GM12878 (cell line): Measurements from ENCODE around the gene PHKG2. TPM values are rescaled to one million over a fixed set of nuclear protein-coding genes. Genes with fewer than 3 reads are reported as not detected.

Experiments used
- ATAC-seq: fragments of 200-7000 bp; cut with Tn5 transposase; 3 replicates; pipeline ENCODE4 v1.9.1; 2020; ENCODE audit warnings: mild to moderate bottlenecking, moderate library complexity
- BruUV-seq: library from RNA; stranded (reverse); fragments of 400-500 nt; replicated peaks from 2 replicates; lab custom pipeline; 2021; lab: Mats Ljungman, UMichigan
- CTCF ChIA-PET: fragments of 300-600 bp; sonication (Branson Sonifier 250); formaldehyde crosslinking; extraction: SDS; loops from one replicate; lab custom pipeline; 2021; ENCODE audit warnings: inconsistent platforms; lab: Yijun Ruan, JAX
- POLR2A ChIA-PET: fragments of 350-600 bp; formaldehyde crosslinking; extraction: SDS; loops from one replicate; lab custom pipeline; 2021; ENCODE audit warnings: inconsistent platforms; lab: Charles Lee
- RAD21 ChIA-PET: fragments of 300-600 bp; sonication (Branson Sonifier 250); formaldehyde crosslinking; loops from one replicate; lab custom pipeline; 2023; ENCODE audit warnings: antibody characterized with exemption; ENCODE audit not compliant: unreplicated experiment; lab: Charles Lee
- SMC1A ChIA-PET: fragments of 300-600 bp; sonication (Branson Sonifier 250); formaldehyde crosslinking; loops from one replicate; lab custom pipeline; 2023; ENCODE audit not compliant: unreplicated experiment, uncharacterized antibody; lab: Charles Lee
- DNase-seq: peaks from one replicate; pipeline ENCODE4 v3.0.0-alpha.2; 2011; ENCODE audit warnings: low read depth, low spot score
- FAIRE-seq: peaks from 3 replicates; lab custom pipeline; 2011; peaks lifted over from hg19 to GRCh38; lab: Jason Lieb, UNC
- H2AFZ ChIP-seq: 2 replicates; pipeline ENCODE4 v1.6.0; 2011; ENCODE audit warnings: low read depth, low read length, control low read depth; ENCODE audit not compliant: control insufficient read depth
- H3K27ac ChIP-seq: 2 replicates; pipeline ENCODE4 v1.5.1; 2011; ENCODE audit warnings: control low read depth; ENCODE audit not compliant: control insufficient read depth, insufficient read depth
- H3K27me3 ChIP-seq, 2 experiments: replicated peaks in 1 of 2; 2 replicates each; pipeline versions ENCODE4 v1.6.0 to v1.6.1; 2011; ENCODE audit warnings: low read length in 1 of 2; ENCODE audit not compliant: control insufficient read depth in 2 of 2, insufficient read depth in 2 of 2
- H3K36me3 ChIP-seq, 2 experiments: 2 replicates each; pipeline ENCODE4 v1.5.1; 2011; ENCODE audit warnings: low read length in 1 of 2; ENCODE audit not compliant: control insufficient read depth in 2 of 2, insufficient read depth in 2 of 2
- H3K4me1 ChIP-seq: 2 replicates; pipeline ENCODE4 v1.6.1; 2011; ENCODE audit warnings: mild to moderate bottlenecking, low read length, moderate library complexity, mixed read lengths; ENCODE audit not compliant: control insufficient read depth, insufficient read depth
- H3K4me2 ChIP-seq: 2 replicates; pipeline ENCODE4 v1.6.0; 2011; ENCODE audit warnings: control low read depth; ENCODE audit not compliant: control insufficient read depth, insufficient read depth
- H3K4me3 ChIP-seq: fragments of 200-600 bp; sonication (generic); 2 replicates; pipeline ENCODE4 v1.5.1; 2016
- H3K79me2 ChIP-seq: 2 replicates; pipeline ENCODE4 v1.6.0; 2011; ENCODE audit warnings: low read length; ENCODE audit not compliant: control insufficient read depth, insufficient read depth
- H3K9ac ChIP-seq: 2 replicates; pipeline ENCODE4 v1.8.0; 2011; ENCODE audit warnings: low read length, control low read depth, mixed read lengths; ENCODE audit not compliant: control insufficient read depth, insufficient read depth
- H3K9me3 ChIP-seq: replicated peaks from 3 replicates; pipeline ENCODE4 v1.5.1; 2011; ENCODE audit warnings: mild to moderate bottlenecking, low read length; ENCODE audit not compliant: control insufficient read depth, insufficient read depth
- H4K20me1 ChIP-seq: 2 replicates; pipeline ENCODE4 v1.6.0; 2011; ENCODE audit not compliant: control insufficient read depth, insufficient read depth
- CTCF ChIP-seq, 3 experiments: IDR thresholded peaks in 2 of 3; conservative IDR thresholded peaks in 1 of 3; 2 replicates each; pipeline ENCODE4 v1.5.1; 2011; ENCODE audit warnings: low read depth in 3 of 3, low read length in 3 of 3, mild to moderate bottlenecking in 3 of 3, control low read depth in 2 of 3, moderate library complexity in 2 of 3, inconsistent platforms in 1 of 3, mixed read lengths in 1 of 3; ENCODE audit not compliant: control insufficient read depth in 2 of 3, insufficient read depth in 1 of 3; ENCODE audit errors: extremely low read depth in 1 of 3
- NR2C2 ChIP-seq: IDR thresholded peaks from 2 replicates; pipeline ENCODE4 v1.6.1; 2011; ENCODE audit warnings: borderline replicate concordance, low read depth; ENCODE audit not compliant: control insufficient read depth, insufficient read length
- WGBS: methylation state at CpG from one replicate; pipeline ENCODE4 v1.1.6; 2016; ENCODE audit warnings: low lambda C conversion rate; ENCODE audit not compliant: insufficient replicate concordance, insufficient coverage; ENCODE audit errors: missing lambda C conversion rate; 5-methylcytosine and 5-hydroxymethylcytosine counted together
- in situ Hi-C: fragments of 300-500 bp; cut with MboI; formaldehyde crosslinking; loops from 9 replicates; pipeline ENCODE4 v1.14.3; 2018; ENCODE audit warnings: mixed read lengths
- intact Hi-C: fragments of 100-400 bp; cut with micrococcal nuclease; formaldehyde crosslinking; loops from one replicate; pipeline ENCODE4 v1.14.2; 2022; ENCODE audit not compliant: unreplicated experiment
- polyA plus RNA-seq, 11 experiments: library from polyadenylated mRNA; depleted of rRNA in 4 of 11; unstranded in 6 of 11; stranded (reverse) in 5 of 11; fragments of >200 nt; fragmentation: Nextera tagmentation in 4 of 11; fragmentation: Illumina TruSeq in 1 of 11; extraction: Ambion mirVana in 4 of 11; extraction: Trizol in 1 of 11; gene quantifications; 1 replicate in 1 of 11; 2 replicates in 10 of 11; pipeline versions ENCODE4 v1.2.1 to v1.2.3, GENCODE V29; 2011 to 2016; ENCODE audit warnings: inconsistent platforms in 2 of 11, missing spikeins in 2 of 11, low read depth in 1 of 11
- total RNA-seq, 4 experiments: library from RNA; depleted of rRNA in 3 of 4; stranded (reverse); fragments of >200 nt in 3 of 4; fragmentation: Illumina TruSeq in 1 of 4; extraction: Trizol in 1 of 4; gene quantifications; 2 replicates each; pipeline versions ENCODE4 v1.2.1 to v1.2.3, GENCODE V29; 2013 to 2021

PHKG2 gene
- total and polyA plus RNA-seq, 10 of the 15 experiments (the other 5 are each of a cell fraction or from before 2014, with no cell fraction given), result 5.2 to 50.1 (median 37.2) TPM

DNA sequence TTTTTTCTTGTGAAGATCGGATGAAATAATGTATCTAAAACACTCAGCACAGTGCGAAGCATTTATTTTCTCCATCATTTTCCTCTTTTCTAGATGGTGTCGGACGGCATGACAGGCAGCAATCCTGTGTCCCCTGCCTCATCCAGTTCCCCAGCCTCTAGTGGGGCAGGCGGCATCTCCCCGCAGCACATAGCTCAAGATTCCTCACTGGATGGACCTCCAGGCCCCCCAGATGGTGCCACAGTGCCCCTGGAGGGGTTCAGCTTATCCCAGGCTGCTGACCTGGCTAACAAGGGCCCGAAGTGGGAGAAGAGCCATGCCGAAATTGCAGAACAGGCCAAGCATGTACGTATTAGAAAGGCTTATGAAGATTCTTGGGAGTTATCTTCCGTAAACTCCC lies 44.3 kb upstream of the PHKG2 start:
- H3K79me2 ChIP-seq, result peaks cover 29% of the 10 kb centered on the region

More for the DNA sequence above, 44.3 kb upstream of the PHKG2 start:
- H3K27ac ChIP-seq, result no peak overlapping the region
- DNase-seq, result no peak
- whole genome bisulfite sequencing, result 97% methylated on average over 10 of the region's 10 CpGs
- CTCF ChIA-PET, result no interaction called here
- no peak for ATAC-seq
- SMC1A ChIA-PET, result interaction anchor here (1.1 kb wide), 1 partner anchor 16 kb away, joined by 3 read pairs; no protein-coding TSS in a partner anchor
- RAD21 ChIA-PET, result no interaction called here
- no peak overlapping the region for H2AFZ ChIP-seq
- POLR2A ChIA-PET, result interaction anchor here (0.8 kb wide), 1 partner anchor 11 kb away, joined by 4 read pairs; no protein-coding TSS in a partner anchor
- H4K20me1 ChIP-seq, result no peaks in the 10 kb centered on the region
- H3K36me3 ChIP-seq, result peaks cover 24 to 64% of the 10 kb centered on the region in 2 experiments
- BruUV-seq, result no TSS peak
- no peak overlapping the region for H3K4me3 ChIP-seq
- intact Hi-C loops, result no loop called here
- no peak overlapping the region for H3K4me2 ChIP-seq
- no peak for FAIRE-seq
- no peaks in the 10 kb centered on the region for H3K27me3 ChIP-seq
- H3K9ac ChIP-seq, result no peak overlapping the region
- in situ Hi-C loops, result no loop called here
- peaks cover 6% of the 10 kb centered on the region; the same call in 1 of the 2 replicates for H3K4me1 ChIP-seq
- TF ChIP-seq NR2C2, result no peak
- TF ChIP-seq CTCF (IDR thresholded peaks at IDR 0.05 in 2 of 3, conservative IDR thresholded peaks at IDR 0.05 in 1 of 3; ENCODE audit: control insufficient read depth in 2 of 3, extremely low read depth in 1 of 3, insufficient read depth in 1 of 3, low read depth in 3 of 3, low read length in 3 of 3), result no peak
- H3K9me3 ChIP-seq, result no peaks in the 10 kb centered on the region
